Activated CD4-positive, alpha-beta T cell treated with anti-CD3 and anti-CD28 coated beads, Interleukin-2, amount 10 ng/mL, durations not matched to agents 7 days and 5 days (primary cell): Measurements from ENCODE around the gene EPHA7. TPM values are rescaled to one million over a fixed set of nuclear protein-coding genes. Genes with fewer than 3 reads are reported as not detected.

Experiments used
- CTCF ChIA-PET: fragments of 350-600 bp; sonication (Branson Sonifier 250); formaldehyde crosslinking; loops from one replicate; lab custom pipeline; 2021; ENCODE audit warnings: antibody characterized with exemption; lab: Charles Lee
- POLR2A ChIA-PET: fragments of 350-600 bp; sonication (Branson Sonifier 250); formaldehyde crosslinking; loops from one replicate; lab custom pipeline; 2021; ENCODE audit warnings: antibody characterized with exemption; lab: Charles Lee
- DNase-seq: peaks from one replicate; pipeline ENCODE4 v3.0.0-alpha.2; 2020
- H3K27ac Mint-ChIP-seq: one replicate; pipeline ENCODE4 v1.8.0; 2021; ENCODE audit warnings: mild to moderate bottlenecking, moderate library complexity, mixed read lengths
- H3K27me3 Mint-ChIP-seq: one replicate; pipeline ENCODE4 v1.8.0; 2021; ENCODE audit warnings: mixed read lengths
- H3K36me3 Mint-ChIP-seq: one replicate; pipeline ENCODE4 v1.8.0; 2021; ENCODE audit warnings: low read depth, mixed read lengths
- H3K4me1 Mint-ChIP-seq: one replicate; pipeline ENCODE4 v1.8.0; 2021; ENCODE audit warnings: mixed read lengths
- H3K4me3 Mint-ChIP-seq: one replicate; pipeline ENCODE4 v1.8.0; 2021; ENCODE audit warnings: mild to moderate bottlenecking, moderate library complexity, mixed read lengths
- H3K9me3 Mint-ChIP-seq: one replicate; pipeline ENCODE4 v1.8.0; 2021; ENCODE audit warnings: mixed read lengths
- total RNA-seq, 2 experiments: library from RNA; stranded (reverse); gene quantifications; one replicate each; pipeline ENCODE4 v1.2.3, GENCODE V29; 2021

The EPHA7 gene
- total RNA-seq, 2 experiments from 2014 or later = not detected

GRCh38 chr6:93376026-93376540, 43.3 kb downstream of the EPHA7 start:
- Mint-ChIP-seq H3K4me3 (no peak overlapping the region), H3K9me3 (no peaks in the 10 kb centered on the region)

DNA sequence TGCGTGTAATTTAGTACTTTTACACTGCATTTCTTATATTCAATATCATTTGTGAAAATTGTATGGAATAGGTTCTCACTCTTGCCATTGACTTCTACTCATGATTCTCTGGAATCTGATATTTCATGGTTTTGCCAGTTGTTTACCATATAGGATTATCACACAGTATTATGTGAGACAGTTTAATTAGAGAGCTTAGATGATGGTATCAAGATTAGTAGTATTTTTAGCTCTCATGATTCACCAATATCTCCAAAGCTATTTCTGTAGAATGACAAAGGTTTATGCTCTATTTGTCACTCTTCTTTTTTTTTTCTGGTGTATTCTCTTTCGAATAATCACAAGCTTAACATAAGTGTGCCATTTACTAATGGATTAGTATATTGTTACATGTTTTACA, 45.9 kb downstream of the EPHA7 start:
- DNase-seq = no peak
- ChIA-PET CTCF (no interaction called here), POLR2A (no interaction called here)
- Mint-ChIP-seq H3K27ac (no peak overlapping the region), H3K36me3 (no peaks in the 10 kb centered on the region), H3K9me3 (no peaks in the 10 kb centered on the region), H3K27me3 (no peaks in the 10 kb centered on the region), H3K4me1 (no peaks in the 10 kb centered on the region), H3K4me3 (no peak overlapping the region)

More at GRCh38 chr6:93376026-93376540, 43.3 kb downstream of the EPHA7 start:
- H3K27ac Mint-ChIP-seq = no peak overlapping the region
- CTCF ChIA-PET = no interaction called here
- no peaks in the 10 kb centered on the region for H3K27me3 Mint-ChIP-seq
- no peaks in the 10 kb centered on the region for H3K4me1 Mint-ChIP-seq
- POLR2A ChIA-PET = no interaction called here
- no peak for DNase-seq
- no peaks in the 10 kb centered on the region for H3K36me3 Mint-ChIP-seq

- CTCF ChIA-PET = no interaction called here
- no peak overlapping the region for H3K27ac Mint-ChIP-seq
- no peaks in the 10 kb centered on the region for H3K27me3 Mint-ChIP-seq
- no peaks in the 10 kb centered on the region for H3K36me3 Mint-ChIP-seq
- no peak for DNase-seq
- H3K9me3 Mint-ChIP-seq = no peaks in the 10 kb centered on the region
- no peak overlapping the region for H3K4me3 Mint-ChIP-seq
- no peaks in the 10 kb centered on the region for H3K4me1 Mint-ChIP-seq
- POLR2A ChIA-PET = no interaction called here
Measured at GRCh38 chr6:93371756-93372155, 47.6 kb downstream of the EPHA7 start.

GRCh38 chr6:93369586-93370134, 49.7 kb downstream of the EPHA7 start:
- H3K4me1 Mint-ChIP-seq = no peaks in the 10 kb centered on the region
- POLR2A ChIA-PET = no interaction called here
- H3K27ac Mint-ChIP-seq = no peak overlapping the region
- no peak overlapping the region for H3K4me3 Mint-ChIP-seq
- H3K27me3 Mint-ChIP-seq = no peaks in the 10 kb centered on the region
- DNase-seq = no peak
- no peaks in the 10 kb centered on the region for H3K9me3 Mint-ChIP-seq
- CTCF ChIA-PET = no interaction called here
- no peaks in the 10 kb centered on the region for H3K36me3 Mint-ChIP-seq

- H3K9me3 Mint-ChIP-seq = no peaks in the 10 kb centered on the region
- H3K27me3 Mint-ChIP-seq = no peaks in the 10 kb centered on the region
- H3K4me3 Mint-ChIP-seq = no peak overlapping the region
- no peaks in the 10 kb centered on the region for H3K4me1 Mint-ChIP-seq
- DNase-seq = no peak
- no peaks in the 10 kb centered on the region for H3K36me3 Mint-ChIP-seq
- H3K27ac Mint-ChIP-seq = no peak overlapping the region
- ChIA-PET CTCF (no interaction called here), POLR2A (no interaction called here)
Measured at GRCh38 chr6:93366506-93366905, 52.9 kb downstream of the EPHA7 start.

GRCh38 chr6:93365445-93365844, 53.9 kb downstream of the EPHA7 start:
- H3K4me1 Mint-ChIP-seq = no peaks in the 10 kb centered on the region
- H3K4me3 Mint-ChIP-seq = no peak overlapping the region
- no peaks in the 10 kb centered on the region for H3K36me3 Mint-ChIP-seq
- ChIA-PET CTCF (no interaction called here), POLR2A (no interaction called here)
- DNase-seq = no peak
- no peak overlapping the region for H3K27ac Mint-ChIP-seq
- no peaks in the 10 kb centered on the region for H3K9me3 Mint-ChIP-seq
- no peaks in the 10 kb centered on the region for H3K27me3 Mint-ChIP-seq

- Mint-ChIP-seq H3K27me3 (no peaks in the 10 kb centered on the region), H3K9me3 (no peaks in the 10 kb centered on the region)
Measured at GRCh38 chr6:93358435-93358834, 60.9 kb downstream of the EPHA7 start.

GRCh38 chr6:93352604-93353003, 66.8 kb downstream of the EPHA7 start:
- Mint-ChIP-seq H3K36me3 (no peaks in the 10 kb centered on the region), H3K4me1 (no peaks in the 10 kb centered on the region), H3K4me3 (no peak overlapping the region), H3K9me3 (no peaks in the 10 kb centered on the region), H3K27ac (no peak overlapping the region), H3K27me3 (no peaks in the 10 kb centered on the region)
- ChIA-PET POLR2A (no interaction called here), CTCF (no interaction called here)
- DNase-seq = no peak

More at GRCh38 chr6:93358435-93358834, 60.9 kb downstream of the EPHA7 start:
- no peak for DNase-seq
- ChIA-PET POLR2A (no interaction called here), CTCF (no interaction called here)
- Mint-ChIP-seq H3K27ac (no peak overlapping the region), H3K4me3 (no peak overlapping the region), H3K36me3 (no peaks in the 10 kb centered on the region), H3K4me1 (no peaks in the 10 kb centered on the region)

GRCh38 chr6:93351222-93351621, 68.1 kb downstream of the EPHA7 start:
- DNase-seq = no peak
- ChIA-PET POLR2A (no interaction called here), CTCF (no interaction called here)
- Mint-ChIP-seq H3K27me3 (no peaks in the 10 kb centered on the region), H3K4me3 (no peak overlapping the region), H3K36me3 (no peaks in the 10 kb centered on the region), H3K27ac (no peak overlapping the region), H3K9me3 (no peaks in the 10 kb centered on the region), H3K4me1 (no peaks in the 10 kb centered on the region)

GRCh38 chr6:93350774-93351173, 68.6 kb downstream of the EPHA7 start:
- H3K4me3 Mint-ChIP-seq = no peak overlapping the region
- ChIA-PET CTCF (no interaction called here), POLR2A (no interaction called here)
- DNase-seq = no peak
- no peaks in the 10 kb centered on the region for H3K27me3 Mint-ChIP-seq
- no peaks in the 10 kb centered on the region for H3K9me3 Mint-ChIP-seq
- H3K27ac Mint-ChIP-seq = no peak overlapping the region
- H3K4me1 Mint-ChIP-seq = no peaks in the 10 kb centered on the region
- H3K36me3 Mint-ChIP-seq = no peaks in the 10 kb centered on the region

DNA sequence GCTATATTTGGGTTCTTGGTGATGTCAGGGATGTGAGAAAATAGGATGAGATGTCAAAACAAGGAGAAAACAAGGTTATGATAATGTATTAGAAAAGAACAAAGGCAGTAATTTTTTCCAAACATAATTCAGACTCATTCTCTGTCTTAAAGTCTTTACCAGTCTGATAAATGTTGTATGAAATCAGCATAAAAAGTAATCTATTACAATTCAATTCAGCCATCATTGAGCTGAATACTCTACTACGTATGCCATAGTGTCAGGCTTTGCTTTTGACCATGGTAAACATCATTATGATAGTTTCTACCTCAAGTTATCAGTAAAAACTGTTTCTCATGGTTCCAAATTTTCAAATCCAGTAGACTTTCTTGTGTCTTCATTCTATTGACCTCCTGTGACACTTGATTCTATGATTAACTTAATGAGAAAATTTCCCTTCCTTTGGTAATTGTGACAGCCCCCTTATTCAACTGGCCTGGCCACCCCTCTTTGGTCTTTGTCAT, 75.0 kb downstream of the EPHA7 start:
- Mint-ChIP-seq H3K4me1 (no peaks in the 10 kb centered on the region), H3K27ac (no peak overlapping the region), H3K4me3 (no peak overlapping the region), H3K9me3 (no peaks in the 10 kb centered on the region), H3K27me3 (no peaks in the 10 kb centered on the region), H3K36me3 (no peaks in the 10 kb centered on the region)
- no peak for DNase-seq
- CTCF ChIA-PET = no interaction called here
- POLR2A ChIA-PET = no interaction called here

GRCh38 chr6:93343476-93343875, 75.9 kb downstream of the EPHA7 start:
- H3K36me3 Mint-ChIP-seq = no peaks in the 10 kb centered on the region
- ChIA-PET POLR2A (no interaction called here), CTCF (no interaction called here)
- no peaks in the 10 kb centered on the region for H3K4me1 Mint-ChIP-seq
- no peaks in the 10 kb centered on the region for H3K27me3 Mint-ChIP-seq
- DNase-seq = no peak
- no peak overlapping the region for H3K27ac Mint-ChIP-seq
- H3K4me3 Mint-ChIP-seq = no peak overlapping the region
- H3K9me3 Mint-ChIP-seq = no peaks in the 10 kb centered on the region

DNA sequence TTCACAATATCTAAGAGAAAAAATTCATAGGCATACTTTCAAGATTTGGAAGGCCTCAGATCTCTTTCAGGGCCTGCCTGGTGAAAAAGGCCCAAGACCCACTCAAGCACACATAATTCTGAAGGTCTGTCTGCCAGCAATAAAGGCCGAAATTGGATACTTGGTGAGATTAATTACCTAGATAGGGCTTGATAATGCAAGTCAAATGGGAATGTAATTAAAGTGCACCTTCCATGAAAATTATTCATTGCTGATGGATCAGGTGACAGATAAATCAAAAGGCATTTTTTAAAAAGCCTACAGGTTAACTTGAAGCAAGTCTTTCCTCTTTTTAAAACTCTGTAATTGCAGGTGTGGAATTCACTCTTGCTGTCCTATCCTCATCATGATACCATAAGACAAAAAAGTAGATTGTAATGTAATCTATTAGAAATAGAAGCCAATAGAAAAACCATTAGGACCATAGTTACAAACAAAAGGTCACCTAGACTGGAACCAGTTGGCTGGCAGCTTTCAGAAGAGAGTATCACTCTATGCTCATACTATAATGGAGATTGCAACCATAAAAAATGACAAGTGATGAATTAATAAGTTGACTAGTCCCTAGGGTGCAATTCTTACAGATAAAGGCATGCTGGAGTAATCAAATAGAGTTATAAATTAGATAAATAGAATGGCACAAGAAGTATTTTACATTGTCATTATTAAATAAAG, 77.3 kb downstream of the EPHA7 start:
- DNase-seq = no peak
- ChIA-PET CTCF (no interaction called here), POLR2A (no interaction called here)
- no peak overlapping the region for H3K27ac Mint-ChIP-seq
- no peaks in the 10 kb centered on the region for H3K9me3 Mint-ChIP-seq
- no peaks in the 10 kb centered on the region for H3K36me3 Mint-ChIP-seq
- H3K27me3 Mint-ChIP-seq = no peaks in the 10 kb centered on the region
- H3K4me1 Mint-ChIP-seq = no peaks in the 10 kb centered on the region
- H3K4me3 Mint-ChIP-seq = no peak overlapping the region
